ENCODE results near the gene THSD1.
A peak's percentile ranks its signal among the peaks of the same experiment; 100 is the strongest.

Gene THSD1, protein sequence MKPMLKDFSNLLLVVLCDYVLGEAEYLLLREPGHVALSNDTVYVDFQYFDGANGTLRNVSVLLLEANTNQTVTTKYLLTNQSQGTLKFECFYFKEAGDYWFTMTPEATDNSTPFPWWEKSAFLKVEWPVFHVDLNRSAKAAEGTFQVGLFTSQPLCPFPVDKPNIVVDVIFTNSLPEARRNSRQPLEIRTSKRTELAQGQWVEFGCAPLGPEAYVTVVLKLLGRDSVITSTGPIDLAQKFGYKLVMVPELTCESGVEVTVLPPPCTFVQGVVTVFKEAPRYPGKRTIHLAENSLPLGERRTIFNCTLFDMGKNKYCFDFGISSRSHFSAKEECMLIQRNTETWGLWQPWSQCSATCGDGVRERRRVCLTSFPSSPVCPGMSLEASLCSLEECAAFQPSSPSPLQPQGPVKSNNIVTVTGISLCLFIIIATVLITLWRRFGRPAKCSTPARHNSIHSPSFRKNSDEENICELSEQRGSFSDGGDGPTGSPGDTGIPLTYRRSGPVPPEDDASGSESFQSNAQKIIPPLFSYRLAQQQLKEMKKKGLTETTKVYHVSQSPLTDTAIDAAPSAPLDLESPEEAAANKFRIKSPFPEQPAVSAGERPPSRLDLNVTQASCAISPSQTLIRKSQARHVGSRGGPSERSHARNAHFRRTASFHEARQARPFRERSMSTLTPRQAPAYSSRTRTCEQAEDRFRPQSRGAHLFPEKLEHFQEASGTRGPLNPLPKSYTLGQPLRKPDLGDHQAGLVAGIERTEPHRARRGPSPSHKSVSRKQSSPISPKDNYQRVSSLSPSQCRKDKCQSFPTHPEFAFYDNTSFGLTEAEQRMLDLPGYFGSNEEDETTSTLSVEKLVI

GRCh38 chr13:52405767-52406494, at the start of gene THSD1:
Gene THSD1, minus strand, starts transcription at chr13:52406172. Its CDS starts 3,572 bp downstream, at chr13:52402600.
- DNase-seq (ENCODE audit: low read depth), result no peak

DNA sequence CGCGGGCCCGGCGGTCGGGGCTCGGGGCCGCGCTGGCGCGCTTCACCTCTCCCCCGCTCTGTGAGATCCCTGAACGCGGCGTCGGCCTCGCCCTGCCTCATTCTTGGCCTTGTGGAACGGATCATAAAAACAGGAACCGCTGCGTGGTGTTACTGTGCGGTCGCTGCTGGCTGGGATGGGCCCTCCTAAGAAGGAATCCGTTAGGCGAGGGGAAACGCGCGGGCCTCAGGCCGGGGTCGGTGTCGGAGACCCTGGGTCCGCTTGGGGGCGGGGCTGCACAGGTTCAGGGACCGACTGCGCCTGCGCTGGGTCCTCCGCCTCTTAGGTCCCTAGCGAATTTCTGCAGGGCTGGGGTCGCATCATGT, 49.7 kb upstream of the THSD1 start:
- DNase-seq (ENCODE audit: low read depth), result peak; percentile 53

DNA sequence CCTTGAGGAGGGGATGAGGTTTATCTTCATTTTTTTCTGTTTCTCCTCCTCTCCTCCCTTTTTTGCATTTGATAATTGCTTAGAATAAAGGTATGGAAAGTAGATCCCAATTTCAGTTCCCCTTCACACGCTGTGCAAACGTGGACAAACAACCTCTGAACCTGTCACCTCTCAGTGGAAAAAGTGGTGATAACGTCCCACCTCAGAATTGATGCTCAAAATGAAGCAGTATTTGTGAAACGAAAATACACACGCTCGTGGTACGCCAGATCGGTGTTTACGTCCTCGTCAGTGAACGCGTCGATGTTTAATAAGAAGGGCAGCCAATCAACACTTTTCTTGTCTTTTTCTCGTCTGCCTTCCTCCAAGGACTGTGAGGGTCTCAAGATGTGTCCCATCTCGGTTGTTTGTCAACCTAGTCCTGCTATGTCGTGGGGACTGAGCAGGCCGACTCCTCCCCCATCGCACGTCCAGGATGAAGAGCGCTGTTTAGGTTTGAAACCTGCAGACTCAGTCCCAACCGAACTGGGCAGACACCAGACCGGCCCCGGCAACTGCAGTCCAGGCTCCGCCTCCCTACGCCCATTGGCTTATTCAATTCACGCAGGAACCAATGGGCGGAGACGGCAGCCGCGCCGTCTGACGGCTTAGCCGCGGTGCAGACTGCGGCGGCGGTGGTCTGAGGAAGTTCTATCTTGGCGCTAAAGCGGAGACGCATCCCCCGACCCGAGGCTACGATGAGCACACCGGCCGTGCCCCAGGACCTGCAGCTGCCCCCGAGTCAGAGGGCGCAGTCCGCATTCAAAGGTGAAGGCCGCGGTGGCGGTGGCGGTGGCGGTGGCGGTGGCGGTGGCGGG, 49.1 kb upstream of the THSD1 start, which contains the start of gene CKAP2:
Gene CKAP2, plus strand, starts transcription at position 659 of the 857 bp plus-strand sequence. Its CDS starts 79 bp downstream, at position 738.
- DNase-seq (ENCODE audit: low read depth), result peak; percentile 86

GRCh38 chr13:52454459-52454819, 48.5 kb upstream of the THSD1 start:
- DNase-seq (ENCODE audit: low read depth), result no peak

GRCh38 chr13:52452470-52452869, 46.5 kb upstream of the THSD1 start:
- no peak for DNase-seq (ENCODE audit: low read depth)

- DNase-seq (ENCODE audit: low read depth), result no peak
Observed at GRCh38 chr13:52451135-52451804, 45.3 kb upstream of the THSD1 start.

DNA sequence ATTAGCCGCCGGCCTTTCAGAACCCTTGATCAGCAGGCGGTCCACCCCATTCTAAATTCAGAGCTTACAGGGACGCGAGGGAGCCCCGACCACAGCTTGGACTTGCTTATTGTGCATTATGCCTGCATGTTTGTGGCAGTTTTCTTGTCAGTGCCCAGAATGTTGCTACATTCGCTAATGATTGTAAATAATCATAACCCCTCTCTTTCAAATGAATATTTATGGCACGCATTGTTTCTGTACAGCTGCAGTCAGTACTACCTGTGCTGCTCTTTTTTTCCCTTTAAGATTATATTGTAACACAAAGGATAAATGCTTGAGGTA, 44.8 kb upstream of the THSD1 start:
- no peak for DNase-seq (ENCODE audit: low read depth)

DNA sequence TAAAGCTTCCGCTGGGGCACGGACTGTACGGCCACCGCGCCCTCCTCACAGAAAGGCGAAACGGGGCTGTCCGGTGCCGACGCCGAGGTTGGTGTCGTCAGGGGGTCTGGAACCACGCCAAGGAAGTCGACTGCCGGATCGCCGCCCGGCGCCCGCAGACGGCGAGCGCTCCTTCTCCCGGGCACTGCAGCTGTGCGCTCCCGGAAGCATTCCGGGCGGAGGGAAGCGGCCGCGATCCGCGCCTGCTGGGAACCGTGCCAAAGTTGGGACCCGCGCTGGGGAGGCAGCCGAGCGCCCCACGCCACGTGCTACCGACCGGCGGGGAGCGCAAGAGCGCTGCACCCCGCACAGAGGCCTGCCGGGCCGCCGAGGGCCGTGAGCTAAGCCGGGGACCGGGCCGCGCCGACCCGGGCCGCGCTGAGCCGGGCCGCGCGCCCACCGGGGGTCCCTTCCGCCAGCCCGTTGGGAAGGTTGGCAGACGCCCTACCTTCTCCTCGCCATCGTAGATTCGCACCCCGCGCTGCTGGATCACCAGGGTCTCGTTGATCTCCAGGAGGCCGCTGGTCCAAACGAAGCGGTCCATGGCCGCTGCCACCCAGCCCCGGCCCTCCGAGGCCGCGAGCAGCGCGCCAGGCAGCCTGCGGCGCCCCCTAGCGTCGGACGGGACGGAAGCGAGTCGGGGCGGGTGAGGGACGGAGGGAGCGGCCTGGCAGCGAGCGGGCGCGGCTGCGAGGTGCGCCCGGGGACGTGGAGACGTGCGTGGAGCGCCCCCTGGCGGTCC, 44.2 kb upstream of the THSD1 start, which contains the start of gene VPS36:
Gene VPS36, minus strand, starts transcription at position 623 of the 781 bp plus-strand sequence. Its CDS starts 40 bp downstream, at position 583.
- DNase-seq (ENCODE audit: low read depth), result peak; percentile 95

DNA sequence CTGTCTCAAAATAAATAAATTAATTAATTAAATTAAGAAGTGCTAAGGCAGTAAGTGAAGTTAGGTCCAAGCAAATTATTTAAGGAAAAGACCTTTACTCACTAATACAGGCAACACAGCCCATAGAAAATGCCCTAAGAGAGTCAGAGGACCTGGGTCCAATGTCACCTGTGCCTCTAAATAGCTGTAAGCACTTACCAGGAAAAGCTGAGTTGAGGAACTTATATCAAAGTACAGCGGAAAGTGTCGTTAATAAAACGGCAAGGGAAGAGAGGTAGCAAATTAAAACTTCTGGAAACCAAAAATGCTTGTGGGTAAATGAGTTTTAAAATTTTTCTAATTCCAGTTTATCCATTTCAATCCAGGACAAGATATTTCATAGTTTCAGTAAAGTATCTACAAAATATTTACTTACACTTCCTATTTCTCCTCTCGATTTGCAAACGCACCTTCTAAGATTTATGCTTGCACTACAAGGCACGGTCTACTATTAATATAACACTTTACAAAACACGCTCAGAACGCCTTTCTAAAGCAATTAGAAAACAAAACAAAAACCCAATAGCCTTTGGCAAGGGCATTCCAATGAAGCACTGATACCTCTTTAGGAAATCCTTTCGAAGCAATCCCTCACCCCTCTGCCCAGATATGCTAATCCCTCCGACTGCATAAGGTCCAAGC, 43.5 kb upstream of the THSD1 start:
- no peak for DNase-seq (ENCODE audit: low read depth)

DNA sequence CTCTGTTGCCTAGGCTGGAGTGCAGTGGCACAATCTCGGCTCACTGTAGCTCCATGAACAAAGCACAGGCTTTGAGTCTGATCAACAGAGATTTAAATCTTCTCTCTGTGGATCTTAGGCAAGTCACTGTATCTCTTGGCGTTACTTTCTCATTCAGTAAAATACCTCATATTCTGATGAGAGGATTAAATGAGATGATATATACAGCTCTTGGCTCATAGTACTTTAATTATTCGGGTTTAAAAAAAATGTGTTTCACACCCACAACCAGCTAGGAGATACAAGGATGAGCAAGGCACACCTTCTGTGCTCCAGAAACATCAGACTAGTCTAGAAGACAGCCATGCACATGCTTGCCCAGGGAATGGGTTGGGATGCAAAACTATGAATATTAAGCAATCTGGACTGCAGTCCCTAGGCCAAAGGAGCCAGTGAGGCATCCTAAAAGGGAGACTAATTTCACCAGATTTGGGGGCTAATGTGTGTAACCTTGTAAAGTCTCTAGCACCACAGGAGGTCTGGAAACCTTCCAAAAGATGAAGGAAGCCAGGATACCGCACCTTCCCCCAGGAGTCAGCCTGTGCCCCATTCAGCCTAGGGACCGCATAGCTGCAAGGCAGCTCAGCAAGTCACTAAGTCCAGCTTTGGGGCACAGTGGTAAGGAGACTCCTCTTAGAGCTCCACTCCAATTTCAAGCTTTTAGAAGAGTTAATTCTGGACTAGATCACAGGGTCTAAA, 42.0 kb upstream of the THSD1 start:
- no peak for DNase-seq (ENCODE audit: low read depth)

DNA sequence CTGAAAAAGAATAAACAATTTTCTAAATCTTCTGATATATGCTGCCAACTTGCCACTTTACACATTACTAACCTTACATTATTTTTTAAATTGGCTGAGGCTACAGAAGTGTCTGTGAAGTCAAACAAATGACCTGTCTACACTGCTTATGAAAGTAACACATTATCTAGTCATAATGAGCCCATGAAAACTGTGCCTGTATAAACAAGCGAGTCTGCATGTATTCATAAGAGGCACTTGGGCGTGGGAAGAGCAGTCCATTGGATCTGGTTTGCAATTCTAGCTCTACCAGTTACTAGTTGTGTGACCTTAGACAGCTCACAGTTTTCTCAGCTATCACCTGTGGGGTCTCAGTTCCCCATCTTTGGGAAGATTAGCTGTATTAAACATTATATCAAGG, 41.4 kb upstream of the THSD1 start:
- DNase-seq (ENCODE audit: low read depth), result no peak

GRCh38 chr13:52446265-52446664, 40.3 kb upstream of the THSD1 start:
- DNase-seq (ENCODE audit: low read depth), result no peak

DNA sequence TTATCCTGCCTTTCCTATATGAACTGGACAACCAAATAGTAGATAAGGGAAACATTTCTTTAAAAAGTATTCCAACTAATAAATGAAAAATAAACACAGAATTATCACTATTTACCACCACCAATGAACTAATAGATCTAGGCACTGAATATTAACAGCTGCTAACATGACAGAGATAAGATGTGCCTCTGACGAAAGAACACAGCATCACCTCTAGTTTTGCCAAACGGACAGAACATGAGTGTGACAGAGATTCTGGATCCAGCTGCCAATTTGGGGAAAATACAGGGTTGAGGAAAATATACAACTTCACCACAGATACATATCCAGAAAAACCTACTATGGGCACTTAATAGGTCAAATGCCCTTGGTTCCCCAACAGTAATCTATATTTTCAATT, 26.5 kb upstream of the THSD1 start:
- no peak for DNase-seq (ENCODE audit: low read depth)

- DNase-seq (ENCODE audit: low read depth), result no peak
Observed at GRCh38 chr13:52428295-52428694, 22.3 kb upstream of the THSD1 start.

- no peak for DNase-seq (ENCODE audit: low read depth)
Observed at GRCh38 chr13:52421216-52421615, 15.2 kb upstream of the THSD1 start.

DNA sequence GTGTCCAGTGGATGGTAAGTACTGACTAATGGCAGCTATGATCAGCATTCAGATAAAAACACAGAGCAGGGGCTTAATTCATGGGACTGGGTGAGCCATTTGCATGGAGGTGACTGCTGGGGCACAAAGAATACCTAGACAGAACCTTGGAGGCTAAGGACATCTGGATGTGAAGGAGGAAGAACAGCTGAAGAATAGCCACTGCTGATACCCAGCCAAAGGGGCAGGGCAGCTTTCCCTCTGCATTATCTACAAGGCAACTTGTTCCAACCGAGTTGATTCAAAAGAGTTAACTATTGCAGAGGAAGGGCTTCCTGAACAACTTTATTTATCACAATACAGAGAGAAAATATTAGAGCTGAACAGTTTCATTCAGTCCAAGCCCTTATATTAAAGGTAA, 13.1 kb upstream of the THSD1 start:
- DNase-seq (ENCODE audit: low read depth), result no peak

DNA sequence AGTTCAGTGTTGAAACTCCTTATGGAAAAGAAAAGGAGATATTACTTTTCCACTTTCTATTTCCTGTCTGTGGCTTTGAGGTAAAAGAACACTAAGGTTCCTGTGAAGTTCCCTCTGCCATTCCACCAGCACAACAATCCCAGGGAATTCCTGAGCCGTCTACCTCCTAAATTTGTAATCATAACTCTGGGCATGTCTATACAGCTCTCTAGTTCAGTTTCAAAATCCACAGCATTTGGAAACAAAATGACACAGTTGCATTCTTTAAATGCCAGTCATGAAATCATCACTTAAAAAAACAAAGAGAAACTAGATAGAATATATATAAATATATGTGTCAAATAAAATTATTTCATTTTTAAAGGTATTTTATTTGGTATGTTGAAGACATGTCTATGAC, 9.0 kb upstream of the THSD1 start:
- no peak for DNase-seq (ENCODE audit: low read depth)

GRCh38 chr13:52414051-52414450, 8.1 kb upstream of the THSD1 start:
- DNase-seq (ENCODE audit: low read depth), result no peak

GRCh38 chr13:52412128-52412527, 6.2 kb upstream of the THSD1 start:
- DNase-seq (ENCODE audit: low read depth), result no peak

All from activated T-helper 1 cell treated with Interleukin-2 at 50 U/mL for 16 hours (primary cell).